Stimulated activated CD8-positive, alpha-beta memory T cell treated with anti-CD3 and anti-CD28 coated beads, Interleukin-7, amount 100 ng/mL, for 48 hours (primary cell): Measurements from ENCODE around the gene TEDC1.

ENCODE experiments used
- DNase-seq, 2 donors: peaks; one replicate each; pipeline ENCODE4 v3.0.0-alpha.2; 2020; ENCODE audit warnings: low read depth in 1 of 2; ENCODE audit errors: extremely low read depth in 1 of 2

Gene TEDC1

GRCh38 chr14:105517096-105517495 lies 26.1 kb downstream of the TEDC1 start:
- no peak for DNase-seq

GRCh38 chr14:105519946-105520698 lies 29.1 kb downstream of the TEDC1 start:
- DNase-seq, result no peak

- DNase-seq, result no peak
These were observed 34.3 kb downstream of the TEDC1 start for GRCh38 chr14:105525326-105525725.

GRCh38 chr14:105525861-105526775 lies 35.1 kb downstream of the TEDC1 start, which contains the start of gene TMEM121:
TMEM121 (plus strand) TSS chr14:105526583; CDS start chr14:105528835, 2,252 bp downstream.
- DNase-seq, result no peak

- no peak for DNase-seq
These were observed 35.8 kb downstream of the TEDC1 start for GRCh38 chr14:105526776-105527380.

GRCh38 chr14:105527381-105527825 lies 36.4 kb downstream of the TEDC1 start:
- DNase-seq, result no peak

GRCh38 chr14:105527826-105528585 lies 37.0 kb downstream of the TEDC1 start:
- peak; percentile 58 to 64 for DNase-seq

- DNase-seq, result peak in 1 of 2 donors; percentile 56
These were observed 37.7 kb downstream of the TEDC1 start for GRCh38 chr14:105528586-105529318.

- no peak for DNase-seq
These were observed 38.2 kb downstream of the TEDC1 start for GRCh38 chr14:105529319-105529568.

GRCh38 chr14:105529569-105530284 lies 38.7 kb downstream of the TEDC1 start:
- DNase-seq, result no peak

GRCh38 chr14:105530285-105531087 lies 39.4 kb downstream of the TEDC1 start:
- DNase-seq, result no peak

GRCh38 chr14:105531088-105531893 lies 40.2 kb downstream of the TEDC1 start:
- no peak for DNase-seq

GRCh38 chr14:105531894-105532623 lies 41.0 kb downstream of the TEDC1 start:
- DNase-seq, result no peak

- DNase-seq, result no peak
These were observed 41.7 kb downstream of the TEDC1 start for GRCh38 chr14:105532735-105533141.

GRCh38 chr14:105533391-105533790 lies 42.3 kb downstream of the TEDC1 start:
- no peak for DNase-seq

GRCh38 chr14:105533811-105534498 lies 42.9 kb downstream of the TEDC1 start:
- DNase-seq, result no peak

GRCh38 chr14:105534586-105534985 lies 43.5 kb downstream of the TEDC1 start:
- DNase-seq, result no peak
